ENCODE data around the gene PLOD2. TPM values are rescaled to one million over a fixed set of nuclear protein-coding genes. Genes with fewer than 3 reads are reported as not detected.

The PLOD2 gene
- total and polyA plus RNA-seq, 4 donors, result 18.6 to 57.0 (median 24.3) TPM

GRCh38 chr3:146160321-146160963 is 542 bp downstream of the PLOD2 start (continued):
- peak in 1 of 2 donors; percentile 23 for TF ChIP-seq RXRA (IDR thresholded peaks at IDR 0.05)

- no peaks in the 10 kb centered on the region for H3K9me3 ChIP-seq (ENCODE audit: control insufficient read depth in 4 of 4, low read length in 3 of 4)
- TF ChIP-seq EGR1 (IDR thresholded peaks at IDR 0.05; ENCODE audit: low read depth in 2 of 2) (no peak), REST (IDR thresholded peaks at IDR 0.05) (peak; percentile 13)
- 6% methylated on average over 7 of the region's 7 CpGs for WGBS
- peak overlapping the region; percentile 98 to 100 for H3K9ac ChIP-seq (ENCODE audit: low read depth in 1 of 2, low read length in 2 of 2)
- peak overlapping the region; percentile 95 to 97 for H3K27ac ChIP-seq (ENCODE audit: low read depth in 1 of 2, low read length in 2 of 2)
- H3K4me1 ChIP-seq (ENCODE audit: control insufficient read depth in 4 of 4, insufficient read depth in 4 of 4, low read length in 3 of 4), result peaks cover 10 to 66% (median 30%) of the 10 kb centered on the region in 4 donors
- H3K4me3 ChIP-seq (ENCODE audit: low read depth in 1 of 3, low read length in 3 of 3), result peak overlapping the region; percentile 79 to 98 (median 81)
- no peaks in the 10 kb centered on the region for H3K27me3 ChIP-seq (ENCODE audit: control insufficient read depth in 4 of 4, insufficient read depth in 4 of 4, low read length in 3 of 4)
- no peaks in the 10 kb centered on the region for H3K36me3 ChIP-seq (ENCODE audit: control insufficient read depth in 4 of 4, insufficient read depth in 3 of 4, low read depth in 1 of 4, low read length in 3 of 4)
- no peak for DNase-seq (ENCODE audit: low spot score)
Measured at GRCh38 chr3:146159616-146160320, 1.2 kb downstream of the PLOD2 start.

- TF ChIP-seq SP1 (IDR thresholded peaks at IDR 0.05) (no peak), ATF3 (IDR thresholded peaks at IDR 0.05) (no peak), FOXA2 (IDR thresholded peaks at IDR 0.05) (no peak), NR2F2 (IDR thresholded peaks at IDR 0.05) (no peak), GABPA (IDR thresholded peaks at IDR 0.05 in 1 of 2, conservative IDR thresholded peaks at IDR 0.05 in 1 of 2) (no peak), YY1 (IDR thresholded peaks at IDR 0.05) (no peak), MAX (IDR thresholded peaks at IDR 0.05) (no peak), JUND (IDR thresholded peaks at IDR 0.05) (no peak), ZBTB33 (IDR thresholded peaks at IDR 0.05) (no peak), HNF4A (conservative IDR thresholded peaks at IDR 0.05) (no peak)
- H3K4me1 ChIP-seq (ENCODE audit: control insufficient read depth in 4 of 4, insufficient read depth in 4 of 4, low read length in 3 of 4), result peaks cover 10 to 68% (median 36%) of the 10 kb centered on the region in 4 donors
- H3K4me3 ChIP-seq (ENCODE audit: low read depth in 1 of 3, low read length in 3 of 3), result peak overlapping the region in 2 of 3 donors; percentile 81 to 98
- no peaks in the 10 kb centered on the region for H3K9me3 ChIP-seq (ENCODE audit: control insufficient read depth in 4 of 4, low read length in 3 of 4)
- DNase-seq (ENCODE audit: low spot score), result no peak
- H3K9ac ChIP-seq (ENCODE audit: low read depth in 1 of 2, low read length in 2 of 2), result peak overlapping the region; percentile 98 to 100
- H3K36me3 ChIP-seq (ENCODE audit: control insufficient read depth in 4 of 4, insufficient read depth in 3 of 4, low read depth in 1 of 4, low read length in 3 of 4), result no peaks in the 10 kb centered on the region
- 54% methylated on average over 4 of the region's 4 CpGs for WGBS
- peak overlapping the region; percentile 95 to 97 for H3K27ac ChIP-seq (ENCODE audit: low read depth in 1 of 2, low read length in 2 of 2)
- H3K27me3 ChIP-seq (ENCODE audit: control insufficient read depth in 4 of 4, insufficient read depth in 4 of 4, low read length in 3 of 4), result no peaks in the 10 kb centered on the region
Measured at GRCh38 chr3:146159037-146159436, 1.9 kb downstream of the PLOD2 start.

Measured in liver (tissue), 9 donors.